ENCODE data around the gene PPP2R1A. TPM values are rescaled to one million over a fixed set of nuclear protein-coding genes. Genes with fewer than 3 reads are reported as not detected.

The PPP2R1A gene
- total RNA-seq, 1 donor from 2014 or later = 332 TPM

DNA sequence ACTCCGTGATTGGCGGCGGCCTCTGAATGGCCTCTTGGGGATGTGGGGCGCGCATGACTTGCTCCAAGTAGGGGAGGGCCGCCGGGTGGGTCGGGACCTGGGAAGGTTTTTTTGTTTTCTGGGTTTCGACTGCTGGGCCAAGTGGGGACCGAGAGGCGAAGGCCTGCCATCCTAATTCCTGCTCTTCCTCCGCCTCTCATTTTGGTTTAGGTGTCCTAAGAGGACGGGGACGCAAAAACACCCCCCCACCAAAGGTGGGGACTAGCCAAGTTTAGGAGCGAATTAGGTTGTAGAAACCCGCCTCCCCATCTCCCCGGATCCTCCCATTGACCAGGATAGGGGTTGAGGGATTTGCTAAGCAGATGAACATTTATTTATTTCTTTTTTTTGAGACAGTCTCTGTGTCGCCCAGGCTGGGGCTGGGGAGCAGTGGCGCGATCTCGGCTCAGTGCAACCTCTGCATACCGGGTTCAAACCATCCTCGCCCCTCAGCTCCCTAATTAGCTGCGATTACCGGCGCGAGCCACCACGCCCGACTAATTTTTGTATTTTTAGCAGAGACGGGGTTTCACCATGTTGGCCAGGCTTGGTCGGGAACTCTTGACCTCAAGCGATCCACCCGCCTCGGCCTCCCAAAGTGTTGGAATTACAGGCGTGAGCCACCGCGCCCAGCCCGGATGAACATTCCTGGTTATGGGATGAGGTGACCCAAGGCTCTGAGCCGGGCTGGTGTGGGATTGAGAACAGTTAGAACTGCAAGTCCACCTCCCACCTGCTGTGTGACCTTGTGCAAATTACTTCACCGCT is 838 bp downstream of the PPP2R1A start:
- peaks cover 10% of the 10 kb centered on the region for H3K36me3 Mint-ChIP-seq (ENCODE audit: low read depth, unreplicated experiment)
- peaks cover 1% of the 10 kb centered on the region for H3K9me3 Mint-ChIP-seq (ENCODE audit: unreplicated experiment)
- FAIRE-seq = no peak
- Histone ChIP-seq H3K4me3 (ENCODE audit: insufficient read depth, low read depth, low read length) (peak overlapping the region; percentile 88), H3K36me3 (ENCODE audit: insufficient read depth, low read length) (peaks cover 7% of the 10 kb centered on the region), H3K79me2 (ENCODE audit: insufficient read depth, low read length) (peaks cover 58% of the 10 kb centered on the region), H3K27me3 (ENCODE audit: insufficient read depth, low read length) (no peaks in the 10 kb centered on the region), H3K4me1 (ENCODE audit: insufficient read depth, low read length) (peaks cover 15% of the 10 kb centered on the region), H3K9ac (ENCODE audit: low read length) (peak overlapping the region; percentile 98), H2AFZ (ENCODE audit: low read depth, low read length) (peak overlapping the region; percentile 98), H3K4me2 (ENCODE audit: low read length) (peak overlapping the region; percentile 90), H4K20me1 (ENCODE audit: insufficient read depth, low read length) (peaks cover 49% of the 10 kb centered on the region), H3K9me3 (ENCODE audit: insufficient read depth, low read depth, low read length) (no peaks in the 10 kb centered on the region), H3K27ac (ENCODE audit: low read depth, low read length) (peak overlapping the region; percentile 99)
- H3K27me3 Mint-ChIP-seq (ENCODE audit: low read depth, unreplicated experiment) = no peaks in the 10 kb centered on the region
- H3K27ac Mint-ChIP-seq (ENCODE audit: unreplicated experiment) = peak overlapping the region; percentile 99
- TF ChIP-seq, protein P1, sequence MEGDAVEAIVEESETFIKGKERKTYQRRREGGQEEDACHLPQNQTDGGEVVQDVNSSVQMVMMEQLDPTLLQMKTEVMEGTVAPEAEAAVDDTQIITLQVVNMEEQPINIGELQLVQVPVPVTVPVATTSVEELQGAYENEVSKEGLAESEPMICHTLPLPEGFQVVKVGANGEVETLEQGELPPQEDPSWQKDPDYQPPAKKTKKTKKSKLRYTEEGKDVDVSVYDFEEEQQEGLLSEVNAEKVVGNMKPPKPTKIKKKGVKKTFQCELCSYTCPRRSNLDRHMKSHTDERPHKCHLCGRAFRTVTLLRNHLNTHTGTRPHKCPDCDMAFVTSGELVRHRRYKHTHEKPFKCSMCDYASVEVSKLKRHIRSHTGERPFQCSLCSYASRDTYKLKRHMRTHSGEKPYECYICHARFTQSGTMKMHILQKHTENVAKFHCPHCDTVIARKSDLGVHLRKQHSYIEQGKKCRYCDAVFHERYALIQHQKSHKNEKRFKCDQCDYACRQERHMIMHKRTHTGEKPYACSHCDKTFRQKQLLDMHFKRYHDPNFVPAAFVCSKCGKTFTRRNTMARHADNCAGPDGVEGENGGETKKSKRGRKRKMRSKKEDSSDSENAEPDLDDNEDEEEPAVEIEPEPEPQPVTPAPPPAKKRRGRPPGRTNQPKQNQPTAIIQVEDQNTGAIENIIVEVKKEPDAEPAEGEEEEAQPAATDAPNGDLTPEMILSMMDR (IDR thresholded peaks at IDR 0.05; ENCODE audit: insufficient read depth, low read depth, low read length) = no peak
- TF ChIP-seq EZH2 (IDR thresholded peaks at IDR 0.05; ENCODE audit: insufficient read depth, low read length) = no peak
- DNase-seq (ENCODE audit: low read depth) = peak; percentile 40
- H3K4me1 Mint-ChIP-seq (ENCODE audit: low read depth, unreplicated experiment) = peaks cover 20% of the 10 kb centered on the region
- H3K4me3 Mint-ChIP-seq (ENCODE audit: unreplicated experiment) = peak overlapping the region; percentile 93

DNA sequence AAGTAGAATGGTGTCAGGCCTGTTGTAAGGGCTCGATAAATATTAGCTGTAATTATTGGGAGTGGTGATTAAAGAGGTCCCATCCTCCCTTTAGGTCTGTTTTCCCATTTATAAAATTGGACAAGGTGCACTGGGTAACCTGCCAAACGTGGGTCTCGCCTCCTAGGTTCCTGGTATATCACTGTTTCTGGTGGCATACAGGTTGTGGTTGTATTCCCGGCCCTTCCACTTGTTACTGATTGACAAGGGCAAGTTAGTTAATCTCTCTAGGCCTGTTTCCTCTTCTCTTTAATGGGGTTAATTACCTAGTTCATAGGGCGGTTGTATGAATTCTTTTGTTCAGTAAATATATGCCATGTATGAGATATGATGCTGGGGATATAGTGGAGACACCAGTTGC is 1.5 kb downstream of the PPP2R1A start:
- Histone ChIP-seq H3K79me2 (ENCODE audit: insufficient read depth, low read length) (peaks cover 65% of the 10 kb centered on the region), H3K9ac (ENCODE audit: low read length) (peak overlapping the region; percentile 98), H2AFZ (ENCODE audit: low read depth, low read length) (no peak overlapping the region), H3K9me3 (ENCODE audit: insufficient read depth, low read depth, low read length) (no peaks in the 10 kb centered on the region), H3K4me1 (ENCODE audit: insufficient read depth, low read length) (peaks cover 15% of the 10 kb centered on the region), H3K4me2 (ENCODE audit: low read length) (peak overlapping the region; percentile 90), H3K27ac (ENCODE audit: low read depth, low read length) (peak overlapping the region; percentile 99), H3K27me3 (ENCODE audit: insufficient read depth, low read length) (no peaks in the 10 kb centered on the region), H3K36me3 (ENCODE audit: insufficient read depth, low read length) (peaks cover 9% of the 10 kb centered on the region), H3K4me3 (ENCODE audit: insufficient read depth, low read depth, low read length) (peak overlapping the region; percentile 88), H4K20me1 (ENCODE audit: insufficient read depth, low read length) (peaks cover 56% of the 10 kb centered on the region)
- TF ChIP-seq, protein P1 (IDR thresholded peaks at IDR 0.05; ENCODE audit: insufficient read depth, low read depth, low read length) = no peak
- no peak for TF ChIP-seq EZH2 (IDR thresholded peaks at IDR 0.05; ENCODE audit: insufficient read depth, low read length)
- peaks cover 20% of the 10 kb centered on the region for H3K4me1 Mint-ChIP-seq (ENCODE audit: low read depth, unreplicated experiment)
- no peaks in the 10 kb centered on the region for H3K27me3 Mint-ChIP-seq (ENCODE audit: low read depth, unreplicated experiment)
- peaks cover 1% of the 10 kb centered on the region for H3K9me3 Mint-ChIP-seq (ENCODE audit: unreplicated experiment)
- peak overlapping the region; percentile 99 for H3K27ac Mint-ChIP-seq (ENCODE audit: unreplicated experiment)
- DNase-seq (ENCODE audit: low read depth) = no peak
- peak overlapping the region; percentile 93 for H3K4me3 Mint-ChIP-seq (ENCODE audit: unreplicated experiment)
- H3K36me3 Mint-ChIP-seq (ENCODE audit: low read depth, unreplicated experiment) = peaks cover 13% of the 10 kb centered on the region
- FAIRE-seq = no peak

DNA sequence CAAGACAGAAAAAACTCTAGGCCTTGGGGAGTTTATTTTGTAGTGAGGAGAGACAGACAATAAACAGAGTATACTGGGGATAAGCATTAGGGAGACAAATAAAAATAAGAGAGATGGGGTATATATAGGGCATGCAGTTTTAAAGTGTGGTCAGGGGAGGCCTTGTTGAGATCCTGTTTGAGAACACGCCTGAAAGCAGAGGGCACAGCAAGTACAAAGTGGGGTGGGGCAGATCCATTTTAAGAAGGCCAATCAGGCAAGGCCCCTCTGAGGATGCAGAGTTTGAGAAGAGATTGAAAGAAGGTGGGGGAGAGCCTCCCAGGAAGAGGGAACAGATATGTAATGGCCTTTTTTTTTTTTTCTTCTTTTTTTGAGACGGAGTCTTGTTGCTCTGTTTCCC is 2.1 kb downstream of the PPP2R1A start:
- H3K4me1 Mint-ChIP-seq (ENCODE audit: low read depth, unreplicated experiment) = peaks cover 20% of the 10 kb centered on the region
- Histone ChIP-seq H3K9ac (ENCODE audit: low read length) (peak overlapping the region; percentile 98), H4K20me1 (ENCODE audit: insufficient read depth, low read length) (peaks cover 62% of the 10 kb centered on the region), H3K79me2 (ENCODE audit: insufficient read depth, low read length) (peaks cover 70% of the 10 kb centered on the region), H3K4me1 (ENCODE audit: insufficient read depth, low read length) (peaks cover 15% of the 10 kb centered on the region), H3K9me3 (ENCODE audit: insufficient read depth, low read depth, low read length) (no peaks in the 10 kb centered on the region), H2AFZ (ENCODE audit: low read depth, low read length) (no peak overlapping the region), H3K27ac (ENCODE audit: low read depth, low read length) (no peak overlapping the region), H3K36me3 (ENCODE audit: insufficient read depth, low read length) (peaks cover 13% of the 10 kb centered on the region), H3K4me3 (ENCODE audit: insufficient read depth, low read depth, low read length) (peak overlapping the region; percentile 88), H3K4me2 (ENCODE audit: low read length) (peak overlapping the region; percentile 90), H3K27me3 (ENCODE audit: insufficient read depth, low read length) (no peaks in the 10 kb centered on the region)
- H3K9me3 Mint-ChIP-seq (ENCODE audit: unreplicated experiment) = peaks cover 1% of the 10 kb centered on the region
- FAIRE-seq (no peak), DNase-seq (ENCODE audit: low read depth) (no peak)
- peak overlapping the region; percentile 93 for H3K4me3 Mint-ChIP-seq (ENCODE audit: unreplicated experiment)
- TF ChIP-seq, protein P1 (IDR thresholded peaks at IDR 0.05; ENCODE audit: insufficient read depth, low read depth, low read length) = no peak
- TF ChIP-seq EZH2 (IDR thresholded peaks at IDR 0.05; ENCODE audit: insufficient read depth, low read length) = no peak
- no peaks in the 10 kb centered on the region for H3K27me3 Mint-ChIP-seq (ENCODE audit: low read depth, unreplicated experiment)
- H3K27ac Mint-ChIP-seq (ENCODE audit: unreplicated experiment) = peak overlapping the region; percentile 7
- H3K36me3 Mint-ChIP-seq (ENCODE audit: low read depth, unreplicated experiment) = peaks cover 13% of the 10 kb centered on the region

Measured in astrocyte (in vitro differentiated cells and primary cell).